ENCODE data around the gene TMEM154. TPM values are rescaled to one million over a fixed set of nuclear protein-coding genes. Genes with fewer than 3 reads are reported as not detected.

Gene TMEM154
- total RNA-seq, 1 donor from 2014 or later: 1.0 TPM

GRCh38 chr4:152659806-152660205 is 20.0 kb downstream of the TMEM154 start:
- H3K27me3 ChIP-seq (ENCODE audit: control insufficient read depth in 3 of 3, insufficient read depth in 3 of 3, low read length in 3 of 3): no peaks in the 10 kb centered on the region
- H3K36me3 ChIP-seq (ENCODE audit: control insufficient read depth in 3 of 3, insufficient read depth in 3 of 3, low read length in 3 of 3): no peaks in the 10 kb centered on the region
- H3K9me3 ChIP-seq (ENCODE audit: control insufficient read depth in 3 of 3, low read length in 3 of 3): peaks cover 0 to 3% (median 0%) of the 10 kb centered on the region in 3 donors
- no peak overlapping the region for H3K4me3 ChIP-seq (ENCODE audit: low read length in 3 of 3)
- no peak overlapping the region for H3K9ac ChIP-seq (ENCODE audit: low read depth in 1 of 3, low read length in 3 of 3)
- H3K27ac ChIP-seq (ENCODE audit: low read depth, low read length): no peak overlapping the region
- peaks cover 0 to 2% (median 0%) of the 10 kb centered on the region in 3 donors for H3K4me1 ChIP-seq (ENCODE audit: control insufficient read depth in 3 of 3, insufficient read depth in 3 of 3, low read length in 3 of 3)

DNA sequence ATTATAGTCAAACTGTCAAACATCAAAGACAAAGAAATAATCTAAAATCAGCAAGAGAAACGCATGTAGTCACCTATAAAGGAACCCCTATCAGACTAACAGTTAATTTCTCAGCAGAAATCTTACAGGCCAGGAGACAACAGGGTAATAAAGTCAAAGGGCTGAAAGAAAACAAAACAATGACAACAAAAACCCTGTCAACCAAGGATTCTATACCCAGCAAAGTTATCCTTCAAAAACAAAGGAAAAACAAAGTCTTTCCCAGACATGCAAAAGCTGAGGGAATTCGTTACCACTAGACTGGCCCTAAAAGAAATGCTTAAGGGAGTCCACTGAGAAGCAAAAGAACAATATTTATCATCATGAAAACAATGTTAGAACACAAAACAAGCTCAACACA is 22.1 kb downstream of the TMEM154 start:
- peaks cover 0 to 2% (median 0%) of the 10 kb centered on the region in 3 donors for H3K4me1 ChIP-seq (ENCODE audit: control insufficient read depth in 3 of 3, insufficient read depth in 3 of 3, low read length in 3 of 3)
- H3K36me3 ChIP-seq (ENCODE audit: control insufficient read depth in 3 of 3, insufficient read depth in 3 of 3, low read length in 3 of 3): no peaks in the 10 kb centered on the region
- H3K9ac ChIP-seq (ENCODE audit: low read depth in 1 of 3, low read length in 3 of 3): no peak overlapping the region
- H3K27ac ChIP-seq (ENCODE audit: low read depth, low read length): no peak overlapping the region
- H3K9me3 ChIP-seq (ENCODE audit: control insufficient read depth in 3 of 3, low read length in 3 of 3): peaks cover 0 to 3% (median 0%) of the 10 kb centered on the region in 3 donors
- H3K27me3 ChIP-seq (ENCODE audit: control insufficient read depth in 3 of 3, insufficient read depth in 3 of 3, low read length in 3 of 3): no peaks in the 10 kb centered on the region
- H3K4me3 ChIP-seq (ENCODE audit: low read length in 3 of 3): no peak overlapping the region

DNA sequence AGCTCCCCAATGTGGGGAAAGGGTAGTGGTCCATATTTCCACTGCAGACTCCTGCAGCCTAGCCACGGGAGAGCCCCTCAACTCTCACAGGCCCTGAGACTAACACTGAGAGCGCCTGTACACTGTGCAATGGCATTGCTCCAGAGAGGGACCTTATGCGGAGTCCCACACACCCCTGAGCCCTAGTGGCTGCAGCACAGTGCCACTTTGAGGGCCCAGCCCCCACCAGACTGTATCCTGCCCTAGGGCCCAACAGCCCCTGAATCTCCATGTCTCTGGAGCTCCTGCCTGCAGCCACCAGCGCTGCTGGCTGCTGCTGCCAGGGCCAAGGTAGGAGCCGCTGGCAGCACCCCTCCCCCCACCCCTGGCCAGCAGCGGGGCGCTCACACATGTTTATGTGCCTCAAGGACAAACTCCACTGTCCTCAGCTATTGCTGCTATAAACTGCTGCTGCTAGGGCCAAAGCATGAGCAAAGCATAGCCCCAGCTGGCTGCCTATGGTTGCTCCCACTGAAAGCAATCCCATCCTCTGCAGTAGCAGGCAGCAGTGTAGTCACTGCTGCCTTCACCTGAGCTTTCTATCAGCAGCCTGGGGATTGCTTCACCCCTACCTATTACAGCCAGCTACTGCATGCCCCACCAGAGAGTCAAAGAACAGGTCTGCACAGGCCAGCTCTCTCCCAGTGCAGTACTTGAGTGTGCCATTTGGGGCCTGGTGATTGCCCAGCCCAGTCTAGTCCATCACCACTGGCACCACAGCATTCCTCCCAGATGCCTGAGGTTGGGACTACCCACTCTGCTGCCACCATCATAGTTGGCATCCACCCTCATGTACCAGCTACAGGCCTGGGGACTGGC is 24.3 kb downstream of the TMEM154 start:
- Histone ChIP-seq H3K9ac (ENCODE audit: low read depth in 1 of 3, low read length in 3 of 3) (no peak overlapping the region), H3K4me1 (ENCODE audit: control insufficient read depth in 3 of 3, insufficient read depth in 3 of 3, low read length in 3 of 3) (peaks cover 0 to 2% (median 0%) of the 10 kb centered on the region in 3 donors), H3K4me3 (ENCODE audit: low read length in 3 of 3) (no peak overlapping the region), H3K27me3 (ENCODE audit: control insufficient read depth in 3 of 3, insufficient read depth in 3 of 3, low read length in 3 of 3) (no peaks in the 10 kb centered on the region), H3K36me3 (ENCODE audit: control insufficient read depth in 3 of 3, insufficient read depth in 3 of 3, low read length in 3 of 3) (no peaks in the 10 kb centered on the region), H3K27ac (ENCODE audit: low read depth, low read length) (no peak overlapping the region), H3K9me3 (ENCODE audit: control insufficient read depth in 3 of 3, low read length in 3 of 3) (peaks cover 0 to 3% (median 0%) of the 10 kb centered on the region in 3 donors)

DNA sequence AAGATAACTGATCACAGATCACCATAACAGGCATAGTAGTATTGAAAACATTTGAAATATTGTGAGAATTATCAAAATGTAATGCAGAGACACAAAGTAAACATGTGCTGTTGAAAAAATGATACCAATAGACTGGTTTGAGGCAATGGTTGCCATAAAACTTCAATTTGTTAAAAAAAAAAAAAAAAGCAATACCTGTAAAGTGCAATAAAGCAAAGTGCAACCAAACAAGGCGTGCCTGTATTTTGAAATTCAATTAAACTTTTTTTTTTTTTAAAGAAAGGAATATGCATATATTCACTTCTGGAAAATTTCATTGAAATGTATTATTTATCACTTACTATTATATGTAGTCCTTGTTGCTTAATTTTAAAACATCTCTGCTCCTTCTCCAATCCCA is 27.7 kb downstream of the TMEM154 start:
- no peaks in the 10 kb centered on the region for H3K36me3 ChIP-seq (ENCODE audit: control insufficient read depth in 3 of 3, insufficient read depth in 3 of 3, low read length in 3 of 3)
- peaks cover 0 to 2% (median 0%) of the 10 kb centered on the region in 3 donors for H3K4me1 ChIP-seq (ENCODE audit: control insufficient read depth in 3 of 3, insufficient read depth in 3 of 3, low read length in 3 of 3)
- no peak overlapping the region for H3K4me3 ChIP-seq (ENCODE audit: low read length in 3 of 3)
- H3K9ac ChIP-seq (ENCODE audit: low read depth in 1 of 3, low read length in 3 of 3): no peak overlapping the region
- no peaks in the 10 kb centered on the region for H3K9me3 ChIP-seq (ENCODE audit: control insufficient read depth in 3 of 3, low read length in 3 of 3)
- no peaks in the 10 kb centered on the region for H3K27me3 ChIP-seq (ENCODE audit: control insufficient read depth in 3 of 3, insufficient read depth in 3 of 3, low read length in 3 of 3)
- H3K27ac ChIP-seq (ENCODE audit: low read depth, low read length): no peak overlapping the region

DNA sequence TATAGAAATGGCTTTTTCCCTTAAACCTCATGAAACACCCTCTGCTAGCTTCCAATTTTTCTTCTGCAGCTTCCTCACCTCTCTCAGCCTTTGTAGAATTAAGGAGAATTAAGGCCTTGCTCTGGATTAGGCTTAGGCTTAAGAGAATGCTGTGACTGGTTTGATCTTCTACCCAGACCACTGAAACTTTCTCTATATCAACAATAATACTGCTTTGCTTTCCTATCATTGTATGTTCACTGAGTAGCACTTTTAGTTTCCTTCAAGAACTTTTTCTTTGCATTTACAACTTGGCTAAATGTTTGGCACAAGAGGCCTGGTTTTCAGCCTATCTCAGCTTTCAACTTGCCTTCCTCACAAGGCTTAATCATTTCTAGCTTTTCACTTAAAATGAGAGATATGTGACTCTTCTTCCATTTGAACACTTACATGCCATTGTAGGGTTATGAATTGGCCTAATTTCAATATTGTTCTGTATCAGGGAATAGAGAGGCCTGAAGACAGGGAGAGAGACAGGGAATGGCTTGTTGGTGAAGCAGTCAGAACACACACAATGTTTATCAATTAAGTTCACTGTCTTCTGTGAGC is 28.2 kb downstream of the TMEM154 start:
- H3K9ac ChIP-seq (ENCODE audit: low read depth in 1 of 3, low read length in 3 of 3): no peak overlapping the region
- H3K4me3 ChIP-seq (ENCODE audit: low read length in 3 of 3): no peak overlapping the region

DNA sequence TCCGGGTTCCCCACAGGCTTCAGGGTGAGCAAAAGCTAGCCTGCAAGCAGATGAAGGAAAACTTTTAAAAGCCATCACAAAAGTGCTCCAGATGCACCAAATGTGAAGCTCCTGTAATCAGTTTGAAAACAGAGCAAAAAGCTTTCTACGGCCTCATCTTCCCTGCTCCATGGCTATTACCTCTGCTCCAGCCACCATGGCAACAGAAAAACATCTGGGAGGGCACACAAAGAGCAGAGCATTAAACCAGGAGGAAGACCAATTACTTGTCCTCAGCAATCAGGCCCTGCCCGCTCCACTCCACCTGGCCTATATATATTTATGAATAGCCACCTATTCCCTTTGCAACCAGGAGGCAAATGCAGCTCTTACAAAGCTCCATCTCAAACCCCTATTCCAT is 33.6 kb downstream of the TMEM154 start:
- Histone ChIP-seq H3K36me3 (ENCODE audit: control insufficient read depth in 3 of 3, insufficient read depth in 3 of 3, low read length in 3 of 3) (no peaks in the 10 kb centered on the region), H3K27ac (ENCODE audit: low read depth, low read length) (no peak overlapping the region), H3K4me3 (ENCODE audit: low read length in 3 of 3) (no peak overlapping the region), H3K27me3 (ENCODE audit: control insufficient read depth in 3 of 3, insufficient read depth in 3 of 3, low read length in 3 of 3) (no peaks in the 10 kb centered on the region), H3K9me3 (ENCODE audit: control insufficient read depth in 3 of 3, low read length in 3 of 3) (no peaks in the 10 kb centered on the region), H3K4me1 (ENCODE audit: control insufficient read depth in 3 of 3, insufficient read depth in 3 of 3, low read length in 3 of 3) (no peaks in the 10 kb centered on the region), H3K9ac (ENCODE audit: low read depth in 1 of 3, low read length in 3 of 3) (no peak overlapping the region)

More for the DNA sequence above, 28.2 kb downstream of the TMEM154 start:
- H3K9me3 ChIP-seq (ENCODE audit: control insufficient read depth in 3 of 3, low read length in 3 of 3): no peaks in the 10 kb centered on the region
- no peak overlapping the region for H3K27ac ChIP-seq (ENCODE audit: low read depth, low read length)
- peaks cover 0 to 2% (median 0%) of the 10 kb centered on the region in 3 donors for H3K4me1 ChIP-seq (ENCODE audit: control insufficient read depth in 3 of 3, insufficient read depth in 3 of 3, low read length in 3 of 3)
- no peaks in the 10 kb centered on the region for H3K27me3 ChIP-seq (ENCODE audit: control insufficient read depth in 3 of 3, insufficient read depth in 3 of 3, low read length in 3 of 3)
- H3K36me3 ChIP-seq (ENCODE audit: control insufficient read depth in 3 of 3, insufficient read depth in 3 of 3, low read length in 3 of 3): no peaks in the 10 kb centered on the region

DNA sequence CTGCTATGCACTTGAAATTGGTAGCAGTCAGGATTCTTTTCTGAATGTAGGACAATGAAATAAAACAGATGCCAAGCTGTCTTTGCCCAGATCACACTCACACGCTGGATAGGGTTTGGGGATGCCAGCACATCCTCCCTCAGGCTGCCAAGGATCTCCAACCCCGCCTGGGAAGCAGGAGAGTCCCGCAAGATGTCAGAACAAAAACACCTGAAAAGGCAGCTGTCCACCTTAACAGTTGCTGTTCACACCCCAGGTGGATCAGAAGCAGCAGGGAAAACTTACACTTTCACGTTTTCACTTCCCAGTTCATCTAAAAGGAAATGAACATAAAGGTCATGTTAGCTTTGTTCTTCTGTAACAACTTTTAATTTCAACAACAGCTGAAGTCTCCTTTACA is 35.7 kb downstream of the TMEM154 start:
- no peaks in the 10 kb centered on the region for H3K4me1 ChIP-seq (ENCODE audit: control insufficient read depth in 3 of 3, insufficient read depth in 3 of 3, low read length in 3 of 3)
- no peaks in the 10 kb centered on the region for H3K27me3 ChIP-seq (ENCODE audit: control insufficient read depth in 3 of 3, insufficient read depth in 3 of 3, low read length in 3 of 3)
- no peaks in the 10 kb centered on the region for H3K9me3 ChIP-seq (ENCODE audit: control insufficient read depth in 3 of 3, low read length in 3 of 3)
- H3K36me3 ChIP-seq (ENCODE audit: control insufficient read depth in 3 of 3, insufficient read depth in 3 of 3, low read length in 3 of 3): no peaks in the 10 kb centered on the region
- H3K4me3 ChIP-seq (ENCODE audit: low read length in 3 of 3): no peak overlapping the region
- H3K27ac ChIP-seq (ENCODE audit: low read depth, low read length): no peak overlapping the region
- H3K9ac ChIP-seq (ENCODE audit: low read depth in 1 of 3, low read length in 3 of 3): no peak overlapping the region

GRCh38 chr4:152643153-152644035 is 36.4 kb downstream of the TMEM154 start:
- H3K27ac ChIP-seq (ENCODE audit: low read depth, low read length): no peak overlapping the region

GRCh38 chr4:152640058-152640921 is 39.5 kb downstream of the TMEM154 start:
- Histone ChIP-seq H3K9ac (ENCODE audit: low read depth in 1 of 3, low read length in 3 of 3) (no peak overlapping the region), H3K4me3 (ENCODE audit: low read length in 3 of 3) (no peak overlapping the region), H3K9me3 (ENCODE audit: control insufficient read depth in 3 of 3, low read length in 3 of 3) (no peaks in the 10 kb centered on the region), H3K4me1 (ENCODE audit: control insufficient read depth in 3 of 3, insufficient read depth in 3 of 3, low read length in 3 of 3) (no peaks in the 10 kb centered on the region), H3K27me3 (ENCODE audit: control insufficient read depth in 3 of 3, insufficient read depth in 3 of 3, low read length in 3 of 3) (no peaks in the 10 kb centered on the region), H3K27ac (ENCODE audit: low read depth, low read length) (no peak overlapping the region), H3K36me3 (ENCODE audit: control insufficient read depth in 3 of 3, insufficient read depth in 3 of 3, low read length in 3 of 3) (no peaks in the 10 kb centered on the region)

More at GRCh38 chr4:152643153-152644035, 36.4 kb downstream of the TMEM154 start:
- Histone ChIP-seq H3K9me3 (ENCODE audit: control insufficient read depth in 3 of 3, low read length in 3 of 3) (no peaks in the 10 kb centered on the region), H3K9ac (ENCODE audit: low read depth in 1 of 3, low read length in 3 of 3) (no peak overlapping the region), H3K27me3 (ENCODE audit: control insufficient read depth in 3 of 3, insufficient read depth in 3 of 3, low read length in 3 of 3) (no peaks in the 10 kb centered on the region), H3K4me3 (ENCODE audit: low read length in 3 of 3) (no peak overlapping the region), H3K36me3 (ENCODE audit: control insufficient read depth in 3 of 3, insufficient read depth in 3 of 3, low read length in 3 of 3) (no peaks in the 10 kb centered on the region), H3K4me1 (ENCODE audit: control insufficient read depth in 3 of 3, insufficient read depth in 3 of 3, low read length in 3 of 3) (no peaks in the 10 kb centered on the region)
